Pancreas (tissue), 10 donors: ENCODE results near the gene LRR1. TPM values are rescaled to one million over a fixed set of nuclear protein-coding genes. Genes with fewer than 3 reads are reported as not detected.
A peak's percentile ranks its signal among the peaks of the same experiment; 100 is the strongest.
"Not testable (repeated sequence)": the region's sequence is repeated elsewhere in the genome, so short reads cannot be mapped to it uniquely, and the experiment has no call there.

ENCODE experiments used
- ATAC-seq, 4 donors: fragments of 200-7000 bp; cut with Tn5 transposase; one replicate each; pipeline versions ENCODE4 v1.8.0 to v1.9.1; 2020; ENCODE audit warnings: mild to moderate bottlenecking in 4 of 4, moderate library complexity in 4 of 4
- DNase-seq, 6 donors: peaks; one replicate each; pipeline ENCODE4 v3.0.0-alpha.2; 2020
- FAIRE-seq: peaks from 2 replicates; lab custom pipeline; 2012; peaks lifted over from hg19 to GRCh38; lab: Jason Lieb, UNC
- H3K27ac ChIP-seq, 4 donors: fragments of 200-600 bp; sonication (generic); 1 replicate in 3 of 4; 2 replicates in 1 of 4; pipeline versions ENCODE4 v1.5.0 to v1.8.0; 2020
- H3K27me3 ChIP-seq, 4 donors: fragments of 200-600 bp; one replicate each; pipeline ENCODE4 v1.8.0; 2021
- H3K36me3 ChIP-seq, 3 donors: fragments of 200-600 bp; sonication (generic) in 1 of 3; one replicate each; pipeline versions ENCODE4 v1.5.0 to v1.8.0; 2020 to 2021
- H3K4me1 ChIP-seq, 3 donors: fragments of 200-600 bp; one replicate each; pipeline ENCODE4 v1.8.0; 2021
- H3K4me3 ChIP-seq, 4 donors: fragments of 200-600 bp; sonication (generic) in 2 of 4; one replicate each; pipeline versions ENCODE4 v1.5.0 to v1.8.0; 2020 to 2021
- H3K9me3 ChIP-seq, 4 donors: fragments of 200-600 bp; one replicate each; pipeline ENCODE4 v1.8.0; 2021
- WGBS, 2 donors: extraction: QIAGEN DNeasy Blood & Tissue Kit; methylation state at CpG; one replicate each; pipeline ENCODE4 v1.1.7; 2013; 5-methylcytosine and 5-hydroxymethylcytosine counted together
- intact Hi-C, 3 donors: fragments of 100-400 bp; cut with DNase I; formaldehyde crosslinking; loops; one replicate each; pipeline versions ENCODE4 v1.11.1 to v1.14.2; 2022
- polyA plus RNA-seq, 2 donors: library from polyadenylated mRNA; stranded (reverse); fragments of 200-250 nt; gene quantifications; one replicate each; pipeline ENCODE4 v1.2.3, GENCODE V29; 2013
- total RNA-seq, 6 donors: library from RNA; stranded (reverse); fragmentation: NEBNext Ultra II Directional in 4 of 6; extraction: Animal tissue kit (Norgen Biotek cat#: 25700) in 4 of 6; gene quantifications; one replicate each; pipeline versions ENCODE4 v1.2.1 to v1.2.4, GENCODE V29; 2021 to 2023
- TF ChIP-seq, protein P1 (sequence below), 4 donors: fragments of 200-600 bp; sonication (generic) in 3 of 4; IDR thresholded peaks; one replicate each; pipeline versions ENCODE4 v1.5.0 to v1.8.0; 2021; ENCODE audit warnings: antibody characterized with exemption in 4 of 4
- donor health status: healthy with polysubstance abuse.
- donor health status: DM: no; HTN: no; CAD: no; lungs with moderate emphysema.
- donor health status: DM: no; HTN: no; CAD: no.
- donor health status: control.
- donor health status: control.
- donor health status: Bipolar disorder and iron deficiency.
- donor health status: DM: yes; HTN: yes; CAD: no.
- donor health status: DM: no; HTN: no; CAD: no.
- donor health status: DM: no; HTN: no; CAD: no.
- donor health status: DM: yes; HTN: yes; CAD: no.

The LRR1 gene
- total and polyA plus RNA-seq, 8 donors, result 2.5 to 7.2 (median 3.8) TPM

DNA sequence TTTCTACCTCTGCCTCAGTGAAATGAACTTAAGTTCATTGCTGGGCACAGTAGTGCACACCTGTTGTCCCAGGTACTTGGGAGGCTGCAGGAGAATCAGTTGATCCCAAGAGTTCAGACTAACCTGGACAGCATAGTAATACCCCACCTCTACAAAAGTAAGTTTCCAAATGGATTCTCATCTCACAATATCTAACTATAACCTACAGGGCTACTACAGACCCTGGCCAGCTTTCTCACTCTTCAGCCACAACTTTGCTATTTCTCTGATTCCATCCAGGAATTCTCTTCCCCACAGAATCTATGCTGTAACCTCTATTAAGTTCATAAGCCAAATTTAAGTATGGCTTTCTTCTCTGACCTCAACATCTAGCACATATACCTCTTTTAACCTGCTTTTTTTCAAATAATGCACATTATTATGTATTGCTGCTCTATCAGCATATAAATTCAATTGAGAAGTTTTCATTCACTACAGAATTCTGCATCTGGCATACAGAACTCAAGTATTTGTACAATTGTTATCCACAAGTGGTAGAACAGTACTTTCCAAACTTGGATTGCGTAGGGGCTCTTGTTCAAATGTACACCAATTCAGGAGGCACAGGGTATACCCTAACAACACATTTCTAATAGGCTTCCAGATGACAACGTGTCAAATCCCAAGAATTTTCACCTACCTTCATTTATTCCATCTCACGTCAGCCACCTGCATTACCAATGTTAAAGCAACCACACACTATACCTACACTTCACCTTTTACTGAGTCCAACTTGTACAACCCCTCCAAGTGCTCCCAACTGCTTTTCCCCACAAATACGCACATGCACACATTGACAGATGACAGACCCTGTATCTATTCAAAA is 16.4 kb upstream of the LRR1 start:
- Histone ChIP-seq H3K27me3 (no peaks in the 10 kb centered on the region), H3K27ac (no peak overlapping the region), H3K9me3 (no peaks in the 10 kb centered on the region), H3K36me3 (peaks cover 0 to 19% (median 0%) of the 10 kb centered on the region in 3 donors), H3K4me1 (peaks cover 0 to 19% (median 13%) of the 10 kb centered on the region in 3 donors), H3K4me3 (no peak overlapping the region)
- ATAC-seq (no peak), DNase-seq (no peak), FAIRE-seq (no peak)
- 90 to 93% methylated on average over 4 of the region's 4 CpGs for WGBS, 2 donors
- TF ChIP-seq, protein P1, sequence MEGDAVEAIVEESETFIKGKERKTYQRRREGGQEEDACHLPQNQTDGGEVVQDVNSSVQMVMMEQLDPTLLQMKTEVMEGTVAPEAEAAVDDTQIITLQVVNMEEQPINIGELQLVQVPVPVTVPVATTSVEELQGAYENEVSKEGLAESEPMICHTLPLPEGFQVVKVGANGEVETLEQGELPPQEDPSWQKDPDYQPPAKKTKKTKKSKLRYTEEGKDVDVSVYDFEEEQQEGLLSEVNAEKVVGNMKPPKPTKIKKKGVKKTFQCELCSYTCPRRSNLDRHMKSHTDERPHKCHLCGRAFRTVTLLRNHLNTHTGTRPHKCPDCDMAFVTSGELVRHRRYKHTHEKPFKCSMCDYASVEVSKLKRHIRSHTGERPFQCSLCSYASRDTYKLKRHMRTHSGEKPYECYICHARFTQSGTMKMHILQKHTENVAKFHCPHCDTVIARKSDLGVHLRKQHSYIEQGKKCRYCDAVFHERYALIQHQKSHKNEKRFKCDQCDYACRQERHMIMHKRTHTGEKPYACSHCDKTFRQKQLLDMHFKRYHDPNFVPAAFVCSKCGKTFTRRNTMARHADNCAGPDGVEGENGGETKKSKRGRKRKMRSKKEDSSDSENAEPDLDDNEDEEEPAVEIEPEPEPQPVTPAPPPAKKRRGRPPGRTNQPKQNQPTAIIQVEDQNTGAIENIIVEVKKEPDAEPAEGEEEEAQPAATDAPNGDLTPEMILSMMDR (IDR thresholded peaks at IDR 0.05), result no peak
- intact Hi-C loops, result no loop called here

DNA sequence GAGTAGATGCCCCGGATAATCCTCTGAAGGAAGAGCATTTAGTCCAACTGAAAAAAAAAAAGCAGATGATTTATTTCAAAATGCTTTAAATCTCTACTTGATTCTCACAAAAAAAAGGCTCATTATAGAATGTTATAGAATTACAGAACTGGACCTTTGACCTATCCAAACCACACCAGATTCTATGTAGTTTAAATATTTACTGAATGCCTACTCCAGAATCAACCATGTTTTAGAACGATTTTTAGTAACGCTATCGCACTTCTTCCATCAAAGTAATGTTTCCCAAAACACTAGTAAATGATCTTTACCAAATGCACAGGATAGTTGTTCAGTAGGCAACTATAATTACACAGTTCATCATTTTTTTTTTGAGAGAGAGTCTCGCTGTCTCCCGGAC is 15.1 kb upstream of the LRR1 start:
- no peaks in the 10 kb centered on the region for H3K27me3 ChIP-seq
- WGBS, 2 donors, result 77 to 79% methylated on average over 6 of the region's 6 CpGs
- no peak overlapping the region for H3K27ac ChIP-seq
- TF ChIP-seq, protein P1 (IDR thresholded peaks at IDR 0.05), result no peak
- ATAC-seq, result no peak
- H3K9me3 ChIP-seq, result no peaks in the 10 kb centered on the region
- FAIRE-seq, result no peak
- peak overlapping the region in 2 of 4 donors; percentile 83 to 95 for H3K4me3 ChIP-seq
- no peak for DNase-seq
- peaks cover 0 to 19% (median 13%) of the 10 kb centered on the region in 3 donors for H3K4me1 ChIP-seq
- peaks cover 0 to 19% (median 0%) of the 10 kb centered on the region in 3 donors for H3K36me3 ChIP-seq
- intact Hi-C loops, result no loop called here

DNA sequence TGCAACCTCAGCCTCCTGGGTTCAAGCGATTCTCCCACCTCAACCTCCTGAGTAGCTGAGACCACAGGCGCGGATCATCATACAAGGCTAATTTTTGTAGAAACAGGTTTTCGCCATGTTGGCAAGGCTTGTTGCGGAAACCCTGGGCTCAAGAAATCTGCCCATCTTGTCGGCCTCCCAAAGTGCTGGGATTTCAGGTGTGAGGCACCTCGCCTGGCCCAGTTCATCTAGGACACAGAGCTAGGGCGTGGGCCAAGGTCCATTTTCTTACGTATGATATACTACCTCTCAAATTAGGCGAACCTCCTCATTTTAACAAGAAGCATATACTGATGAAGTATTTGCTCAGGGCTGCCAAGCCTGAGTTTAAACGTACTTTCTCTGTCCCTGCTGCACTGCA is 14.7 kb upstream of the LRR1 start:
- FAIRE-seq (no peak), DNase-seq (no peak), ATAC-seq (no peak)
- Histone ChIP-seq H3K4me3 (peak overlapping the region in 2 of 4 donors; percentile 83 to 95), H3K27ac (no peak overlapping the region), H3K9me3 (no peaks in the 10 kb centered on the region), H3K36me3 (peaks cover 0 to 19% (median 0%) of the 10 kb centered on the region in 3 donors), H3K4me1 (peaks cover 0 to 19% (median 13%) of the 10 kb centered on the region in 3 donors), H3K27me3 (no peaks in the 10 kb centered on the region)
- intact Hi-C loops, result no loop called here
- 82 to 89% methylated on average over 11 of the region's 11 CpGs for WGBS, 2 donors
- TF ChIP-seq, protein P1 (IDR thresholded peaks at IDR 0.05), result no peak

DNA sequence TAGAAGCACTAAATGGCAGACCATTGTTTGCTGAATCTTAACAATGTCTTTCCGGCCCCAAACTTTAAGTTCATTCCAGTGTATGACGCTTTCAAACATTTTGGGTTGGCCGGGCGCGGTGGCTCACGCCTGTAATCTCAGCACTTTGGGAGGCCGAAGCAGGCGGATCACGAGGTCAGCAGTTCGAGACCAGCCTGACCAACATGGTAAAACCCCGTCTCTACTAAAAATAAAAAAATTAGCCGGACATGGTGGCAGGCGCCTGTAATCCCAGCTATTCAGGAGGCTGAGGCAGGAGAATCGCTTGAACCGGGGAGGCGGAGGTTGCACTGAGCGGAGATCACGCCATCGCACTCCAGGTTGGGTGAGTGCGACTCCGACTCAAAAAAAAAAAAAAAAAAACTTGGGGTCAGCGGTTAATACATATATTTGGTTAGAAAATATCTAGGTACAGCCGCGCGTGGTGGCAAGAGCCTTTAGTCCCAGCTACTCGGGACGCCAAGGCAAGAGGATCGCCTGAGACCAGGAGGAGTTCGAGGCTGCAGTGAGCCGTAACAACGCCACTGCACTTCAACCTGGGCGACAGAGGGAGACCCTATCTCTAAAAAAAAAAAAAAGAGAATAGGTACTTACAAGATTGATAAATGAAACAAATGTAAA is 13.6 kb upstream of the LRR1 start:
- ATAC-seq, H3K9me3 ChIP-seq, FAIRE-seq, H3K27me3 ChIP-seq, H3K27ac ChIP-seq, DNase-seq, intact Hi-C loops: not testable (repeated sequence)
- Histone ChIP-seq H3K4me3 (peak overlapping the region; percentile 57 to 96 (median 89)), H3K4me1 (peaks cover 0 to 19% (median 13%) of the 10 kb centered on the region in 3 donors), H3K36me3 (peaks cover 0 to 19% (median 0%) of the 10 kb centered on the region in 3 donors)
- 11 to 14% methylated on average over 32 of the region's 32 CpGs for WGBS, 2 donors
